ENCODE data around the gene PSMB1.

DNA sequence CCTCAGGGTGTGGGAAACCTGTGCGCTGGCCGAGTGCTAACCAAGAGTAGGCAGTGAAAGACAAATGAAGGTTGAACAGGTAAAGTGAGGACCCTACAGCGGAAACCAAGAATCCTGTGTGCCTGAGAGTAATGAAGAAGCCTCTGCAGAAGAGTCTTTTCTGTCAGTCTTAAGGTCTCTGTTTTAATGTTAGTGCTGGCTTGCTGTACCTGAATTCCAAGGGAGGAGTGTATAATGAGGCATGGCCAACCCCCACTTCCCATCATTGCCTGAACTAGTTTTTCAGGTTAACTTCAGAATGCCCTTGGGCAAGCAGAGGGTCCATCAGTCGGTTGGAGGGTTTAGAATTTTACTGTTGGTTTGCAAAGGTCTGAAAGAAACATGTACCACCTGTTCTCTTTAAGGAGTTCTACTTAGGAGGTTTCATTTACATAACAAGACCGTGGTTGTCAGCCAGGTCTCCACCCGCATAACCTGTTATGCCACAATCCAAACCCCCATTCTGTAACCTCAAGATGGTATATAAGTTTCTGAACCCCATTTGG lies 31.9 kb upstream of the PSMB1 start:
- TF ChIP-seq POLR2AphosphoS5 (IDR thresholded peaks at IDR 0.05; ENCODE audit: low read depth) (no peak), SPI1 (IDR thresholded peaks at IDR 0.05; ENCODE audit: borderline replicate concordance, low read depth) (no peak), GABPA (IDR thresholded peaks at IDR 0.05; ENCODE audit: low read depth) (no peak)
- TF ChIP-seq, protein P1, sequence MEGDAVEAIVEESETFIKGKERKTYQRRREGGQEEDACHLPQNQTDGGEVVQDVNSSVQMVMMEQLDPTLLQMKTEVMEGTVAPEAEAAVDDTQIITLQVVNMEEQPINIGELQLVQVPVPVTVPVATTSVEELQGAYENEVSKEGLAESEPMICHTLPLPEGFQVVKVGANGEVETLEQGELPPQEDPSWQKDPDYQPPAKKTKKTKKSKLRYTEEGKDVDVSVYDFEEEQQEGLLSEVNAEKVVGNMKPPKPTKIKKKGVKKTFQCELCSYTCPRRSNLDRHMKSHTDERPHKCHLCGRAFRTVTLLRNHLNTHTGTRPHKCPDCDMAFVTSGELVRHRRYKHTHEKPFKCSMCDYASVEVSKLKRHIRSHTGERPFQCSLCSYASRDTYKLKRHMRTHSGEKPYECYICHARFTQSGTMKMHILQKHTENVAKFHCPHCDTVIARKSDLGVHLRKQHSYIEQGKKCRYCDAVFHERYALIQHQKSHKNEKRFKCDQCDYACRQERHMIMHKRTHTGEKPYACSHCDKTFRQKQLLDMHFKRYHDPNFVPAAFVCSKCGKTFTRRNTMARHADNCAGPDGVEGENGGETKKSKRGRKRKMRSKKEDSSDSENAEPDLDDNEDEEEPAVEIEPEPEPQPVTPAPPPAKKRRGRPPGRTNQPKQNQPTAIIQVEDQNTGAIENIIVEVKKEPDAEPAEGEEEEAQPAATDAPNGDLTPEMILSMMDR (IDR thresholded peaks at IDR 0.05; ENCODE audit: insufficient read depth, low read length), result no peak
- TF ChIP-seq, protein P2, sequence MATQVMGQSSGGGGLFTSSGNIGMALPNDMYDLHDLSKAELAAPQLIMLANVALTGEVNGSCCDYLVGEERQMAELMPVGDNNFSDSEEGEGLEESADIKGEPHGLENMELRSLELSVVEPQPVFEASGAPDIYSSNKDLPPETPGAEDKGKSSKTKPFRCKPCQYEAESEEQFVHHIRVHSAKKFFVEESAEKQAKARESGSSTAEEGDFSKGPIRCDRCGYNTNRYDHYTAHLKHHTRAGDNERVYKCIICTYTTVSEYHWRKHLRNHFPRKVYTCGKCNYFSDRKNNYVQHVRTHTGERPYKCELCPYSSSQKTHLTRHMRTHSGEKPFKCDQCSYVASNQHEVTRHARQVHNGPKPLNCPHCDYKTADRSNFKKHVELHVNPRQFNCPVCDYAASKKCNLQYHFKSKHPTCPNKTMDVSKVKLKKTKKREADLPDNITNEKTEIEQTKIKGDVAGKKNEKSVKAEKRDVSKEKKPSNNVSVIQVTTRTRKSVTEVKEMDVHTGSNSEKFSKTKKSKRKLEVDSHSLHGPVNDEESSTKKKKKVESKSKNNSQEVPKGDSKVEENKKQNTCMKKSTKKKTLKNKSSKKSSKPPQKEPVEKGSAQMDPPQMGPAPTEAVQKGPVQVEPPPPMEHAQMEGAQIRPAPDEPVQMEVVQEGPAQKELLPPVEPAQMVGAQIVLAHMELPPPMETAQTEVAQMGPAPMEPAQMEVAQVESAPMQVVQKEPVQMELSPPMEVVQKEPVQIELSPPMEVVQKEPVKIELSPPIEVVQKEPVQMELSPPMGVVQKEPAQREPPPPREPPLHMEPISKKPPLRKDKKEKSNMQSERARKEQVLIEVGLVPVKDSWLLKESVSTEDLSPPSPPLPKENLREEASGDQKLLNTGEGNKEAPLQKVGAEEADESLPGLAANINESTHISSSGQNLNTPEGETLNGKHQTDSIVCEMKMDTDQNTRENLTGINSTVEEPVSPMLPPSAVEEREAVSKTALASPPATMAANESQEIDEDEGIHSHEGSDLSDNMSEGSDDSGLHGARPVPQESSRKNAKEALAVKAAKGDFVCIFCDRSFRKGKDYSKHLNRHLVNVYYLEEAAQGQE (IDR thresholded peaks at IDR 0.05; ENCODE audit: insufficient replicate concordance, low read depth), result no peak
